Omental fat pad (tissue), 4 donors: Measurements from ENCODE around the gene RTTN. TPM values are rescaled to one million over a fixed set of nuclear protein-coding genes. Genes with fewer than 3 reads are reported as not detected.

ENCODE experiments used
- ATAC-seq: fragments of 150-250 bp; one replicate; pipeline ENCODE4 v1.9.1; 2016; ENCODE audit warnings: mild to moderate bottlenecking, moderate library complexity; ENCODE audit not compliant: low FRiP score
- DNase-seq: peaks from one replicate; pipeline ENCODE4 v3.0.0-alpha.2; 2019; ENCODE audit warnings: low spot score
- CTCF ChIP-seq, 3 donors: fragments of 450-650 bp; IDR thresholded peaks; one replicate each; pipeline ENCODE4 v1.5.1; 2016 to 2017; ENCODE audit warnings: antibody characterized with exemption in 3 of 3, mild to moderate bottlenecking in 3 of 3, moderate library complexity in 2 of 3
- total RNA-seq, 4 donors: library from RNA; depleted of rRNA; stranded (reverse); fragments of >200 nt; gene quantifications; one replicate each; pipeline ENCODE4 v1.1.0, GENCODE V29; 2016

Gene RTTN
- total RNA-seq, 4 donors from 2014 or later, result 9.7 to 23.5 (median 11.0) TPM

- ATAC-seq (no peak), DNase-seq (no peak)
- no peak for TF ChIP-seq CTCF (IDR thresholded peaks at IDR 0.05)
These were observed 243.8 kb downstream of the RTTN start for GRCh38 chr18:69961718-69962117.

- ATAC-seq, result no peak
- no peak for TF ChIP-seq CTCF (IDR thresholded peaks at IDR 0.05)
These were observed 247.1 kb downstream of the RTTN start for GRCh38 chr18:69958422-69958821.

GRCh38 chr18:69957747-69958146 lies 247.7 kb downstream of the RTTN start:
- DNase-seq, result no peak
- ATAC-seq, result no peak
- TF ChIP-seq CTCF (IDR thresholded peaks at IDR 0.05), result no peak

More at GRCh38 chr18:69958422-69958821, 247.1 kb downstream of the RTTN start:
- DNase-seq, result no peak

DNA sequence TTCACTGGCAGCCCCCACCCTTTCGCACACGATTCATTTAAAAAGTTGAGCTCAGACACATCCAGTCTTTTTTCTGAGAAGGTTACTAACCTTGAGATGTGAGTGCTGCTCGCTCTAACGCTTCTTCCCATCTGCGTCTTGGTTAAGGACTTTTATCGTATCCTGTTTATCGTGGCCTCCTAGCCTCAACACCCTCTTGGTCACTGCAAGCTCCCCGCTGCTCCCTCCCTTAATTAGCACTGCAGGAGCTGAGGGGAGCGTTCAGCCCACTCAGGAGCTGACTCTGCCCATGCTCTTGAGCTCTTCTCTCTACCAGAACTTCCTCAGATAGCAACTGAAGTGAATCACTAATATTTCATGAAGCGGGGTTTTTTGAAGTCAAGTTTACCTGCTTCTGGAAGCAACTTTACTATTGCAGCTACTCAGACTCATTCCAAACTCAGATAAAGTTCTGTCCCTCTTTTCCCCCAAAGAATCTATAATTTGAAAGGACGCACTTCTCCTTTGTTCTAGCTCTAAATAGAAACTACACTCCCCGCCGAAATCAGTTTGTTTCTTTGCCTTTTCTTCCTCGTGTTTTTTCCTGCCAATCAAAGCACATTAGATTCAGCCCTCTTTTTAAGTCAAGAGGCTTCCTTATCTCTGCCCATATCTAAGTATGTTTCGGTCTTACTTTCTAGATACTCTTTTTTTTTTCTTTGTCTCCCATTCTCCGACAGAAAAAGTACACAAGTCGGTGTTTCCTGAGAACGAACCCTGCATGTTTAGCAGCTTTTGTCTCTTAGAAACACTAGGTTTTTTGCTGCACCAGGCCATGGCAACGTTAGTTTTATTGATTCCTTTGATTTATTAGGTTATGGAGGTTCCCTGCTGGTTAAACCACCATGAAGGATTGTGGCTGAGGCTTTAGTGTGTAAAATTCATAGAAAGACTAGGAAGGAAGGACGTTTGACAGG lies 248.5 kb downstream of the RTTN start:
- no peak for TF ChIP-seq CTCF (IDR thresholded peaks at IDR 0.05)
- DNase-seq, result no peak
- no peak for ATAC-seq

- no peak for ATAC-seq
- DNase-seq, result no peak
- TF ChIP-seq CTCF (IDR thresholded peaks at IDR 0.05), result no peak
These were observed 249.4 kb downstream of the RTTN start for GRCh38 chr18:69956057-69956456.

GRCh38 chr18:69954719-69955480 lies 250.6 kb downstream of the RTTN start:
- no peak for TF ChIP-seq CTCF (IDR thresholded peaks at IDR 0.05)
- DNase-seq, result no peak
- no peak for ATAC-seq
